ENCODE data around the gene FASN.

DNA sequence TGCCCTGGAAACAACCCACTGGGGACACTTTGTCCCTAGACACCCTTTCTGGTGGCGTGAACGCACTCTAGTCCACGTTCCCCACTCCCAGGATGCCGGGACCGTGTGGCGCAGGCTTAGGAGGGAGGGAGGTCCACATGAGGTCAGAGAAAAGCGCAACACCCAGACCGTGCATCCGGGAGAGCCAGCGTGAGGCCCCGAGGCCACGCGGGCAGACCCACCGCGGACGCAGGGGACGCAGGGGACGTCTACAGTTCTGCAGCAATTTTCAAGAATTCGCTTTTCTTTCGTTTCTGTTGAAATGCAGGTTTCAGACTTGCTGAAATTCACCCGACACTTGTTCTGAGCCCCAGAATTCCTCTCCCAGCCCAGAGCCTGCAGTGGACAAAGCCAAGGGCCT lies 51.1 kb downstream of the FASN start:
- TF ChIP-seq RCOR1 (IDR thresholded peaks at IDR 0.05; ENCODE audit: low read depth, low read length) (no peak), EP300 (IDR thresholded peaks at IDR 0.05) (no peak), REST (IDR thresholded peaks at IDR 0.05) (no peak), HDAC2 (IDR thresholded peaks at IDR 0.05) (no peak), CTCF (IDR thresholded peaks at IDR 0.05) (no peak), RFX5 (IDR thresholded peaks at IDR 0.05) (no peak), NFE2L2 (conservative IDR thresholded peaks at IDR 0.05; ENCODE audit: low read length) (no peak), ESRRA (IDR thresholded peaks at IDR 0.05; ENCODE audit: borderline replicate concordance, low read length) (no peak), POLR2A (IDR thresholded peaks at IDR 0.05; ENCODE audit: low read length) (no peak), HOXB5 (CRISPR knock-in tag; IDR thresholded peaks at IDR 0.05) (no peak), PHF8 (IDR thresholded peaks at IDR 0.05; ENCODE audit: borderline replicate concordance, low read depth) (no peak), CHD4 (IDR thresholded peaks at IDR 0.05; ENCODE audit: borderline replicate concordance) (no peak), NPAS2 (CRISPR knock-in tag; IDR thresholded peaks at IDR 0.05; ENCODE audit: borderline replicate concordance) (no peak)
- TF ChIP-seq, protein P1, sequence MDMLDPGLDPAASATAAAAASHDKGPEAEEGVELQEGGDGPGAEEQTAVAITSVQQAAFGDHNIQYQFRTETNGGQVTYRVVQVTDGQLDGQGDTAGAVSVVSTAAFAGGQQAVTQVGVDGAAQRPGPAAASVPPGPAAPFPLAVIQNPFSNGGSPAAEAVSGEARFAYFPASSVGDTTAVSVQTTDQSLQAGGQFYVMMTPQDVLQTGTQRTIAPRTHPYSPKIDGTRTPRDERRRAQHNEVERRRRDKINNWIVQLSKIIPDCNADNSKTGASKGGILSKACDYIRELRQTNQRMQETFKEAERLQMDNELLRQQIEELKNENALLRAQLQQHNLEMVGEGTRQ (IDR thresholded peaks at IDR 0.05): no peak

Measured in A549 (cell line).